ENCODE data around the gene F10.
"Not testable (repeated sequence)": the region's sequence is repeated elsewhere in the genome, so short reads cannot be mapped to it uniquely, and the experiment has no call there.

Gene F10

GRCh38 chr13:113102727-113103126, 19.9 kb upstream of the F10 start:
- no peak for DNase-seq

DNA sequence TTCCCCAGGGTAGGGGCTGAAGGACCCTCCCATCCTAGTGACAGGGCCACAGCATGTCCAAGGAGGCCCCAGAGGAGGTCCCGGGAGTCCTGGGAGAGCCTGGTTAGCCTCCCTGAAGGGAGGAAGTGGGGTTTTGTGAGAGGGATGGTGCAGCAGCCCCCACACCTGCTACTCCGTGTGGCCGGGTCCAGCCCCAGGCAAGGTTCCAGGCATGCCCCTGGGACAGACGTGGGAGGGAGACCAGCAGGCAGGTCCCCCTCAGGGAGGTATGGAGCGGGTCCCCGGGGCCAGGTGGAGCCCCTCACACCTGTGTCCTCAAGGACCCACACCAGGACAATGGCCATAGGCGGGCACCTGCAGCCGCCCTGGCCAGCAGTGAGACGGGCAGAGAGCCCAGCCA, 19.0 kb upstream of the F10 start:
- no peak for DNase-seq

- DNase-seq, result no peak
Measured at GRCh38 chr13:113105032-113105920, 17.3 kb upstream of the F10 start, which contains the start of gene F7. TSS of gene F7 (plus strand) at chr13:113105791. CDS start at chr13:113105842, 51 bp downstream.

DNA sequence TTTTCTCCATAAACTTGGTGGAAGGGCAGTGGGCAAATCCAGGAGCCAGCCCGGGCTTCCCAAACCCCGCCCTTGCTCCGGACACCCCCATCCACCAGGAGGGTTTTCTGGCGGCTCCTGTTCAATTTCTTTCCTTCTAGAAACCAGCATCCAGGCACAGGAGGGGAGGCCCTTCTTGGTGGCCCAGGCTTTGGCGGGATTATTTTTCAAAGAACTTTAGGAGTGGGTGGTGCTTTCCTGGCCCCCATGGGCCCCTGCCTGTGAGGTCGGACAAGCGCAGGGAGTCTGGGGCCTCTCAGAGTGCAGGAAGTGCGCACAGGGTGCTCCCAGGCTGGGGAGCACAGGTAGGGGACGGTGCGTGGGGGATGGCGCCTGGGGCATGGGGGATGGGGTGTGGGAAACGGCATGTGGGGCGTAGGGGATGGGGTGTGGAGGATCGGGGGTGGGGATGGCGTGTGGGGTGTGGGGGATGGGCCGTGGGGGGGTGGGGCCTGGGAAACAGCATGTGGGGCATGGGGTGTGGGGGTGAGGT, 16.6 kb upstream of the F10 start:
- DNase-seq, result no peak

GRCh38 chr13:113106711-113107351, 15.8 kb upstream of the F10 start:
- no peak for DNase-seq

- not testable (repeated sequence) for DNase-seq
Measured at GRCh38 chr13:113108521-113108920, 14.1 kb upstream of the F10 start.

GRCh38 chr13:113109151-113110047, 13.2 kb upstream of the F10 start:
- DNase-seq, result no peak

DNA sequence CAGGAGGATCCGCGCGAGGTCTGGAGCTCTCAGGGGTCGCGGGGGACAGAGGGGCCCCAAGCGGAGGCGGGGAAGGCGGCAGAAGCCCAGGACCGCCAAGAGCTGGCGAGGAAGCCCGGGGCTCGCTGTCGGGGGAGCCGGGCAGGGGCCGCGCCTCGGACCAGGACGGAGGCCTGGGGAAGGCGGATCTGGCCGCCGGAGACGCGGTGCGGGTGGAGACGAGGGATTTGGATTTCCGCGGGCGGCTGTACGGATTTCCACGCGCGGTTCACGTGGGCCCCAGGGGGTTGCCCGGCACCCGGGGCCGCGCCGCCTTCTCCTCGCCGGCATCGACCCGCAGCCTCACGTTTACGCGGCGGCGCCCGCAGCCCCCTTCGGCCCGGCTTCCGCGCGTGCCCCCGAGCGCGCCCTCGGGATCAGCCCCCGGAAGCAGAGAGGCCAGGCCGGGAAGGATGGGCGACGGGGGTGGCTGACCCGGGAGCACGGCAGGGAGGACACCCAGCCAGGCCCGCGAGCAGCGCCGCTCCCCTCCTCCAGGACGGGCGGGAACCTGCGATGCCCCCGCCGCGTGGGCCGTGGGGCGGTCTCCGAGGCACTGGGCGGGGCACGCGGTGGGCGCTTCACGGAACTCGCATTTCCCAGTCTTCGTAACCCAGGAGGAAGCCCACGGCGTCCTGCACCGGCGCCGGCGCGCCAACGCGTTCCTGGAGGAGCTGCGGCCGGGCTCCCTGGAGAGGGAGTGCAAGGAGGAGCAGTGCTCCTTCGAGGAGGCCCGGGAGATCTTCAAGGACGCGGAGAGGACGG, 12.3 kb upstream of the F10 start:
- DNase-seq, result peak; percentile 24

DNA sequence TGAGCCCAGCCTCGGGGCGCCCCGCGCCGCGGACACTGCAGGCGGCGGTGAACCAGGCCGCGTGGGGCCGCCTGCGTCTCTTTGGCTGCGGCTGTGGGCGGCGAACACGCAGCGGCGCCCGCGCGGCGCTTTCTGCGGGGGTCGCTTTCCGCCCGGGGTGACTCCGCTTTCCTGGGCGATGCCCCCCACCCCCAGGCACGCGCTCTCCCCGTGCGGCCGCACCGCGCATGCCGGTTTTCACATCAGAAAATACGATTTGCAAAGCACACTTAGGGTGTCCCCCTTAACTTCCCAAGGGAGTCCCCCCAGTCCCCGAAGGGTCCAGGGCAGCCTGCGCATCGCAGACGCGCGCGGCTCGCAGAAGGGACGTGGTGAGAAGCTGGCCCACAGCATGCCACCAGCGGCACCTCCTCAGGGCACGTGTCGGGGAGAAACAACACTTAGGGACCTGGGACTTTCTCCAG, 11.7 kb upstream of the F10 start:
- DNase-seq, result no peak

- not testable (repeated sequence) for DNase-seq
Measured at GRCh38 chr13:113111821-113112220, 10.8 kb upstream of the F10 start.

- not testable (repeated sequence) for DNase-seq
Measured at GRCh38 chr13:113112475-113112874, 10.1 kb upstream of the F10 start.

DNA sequence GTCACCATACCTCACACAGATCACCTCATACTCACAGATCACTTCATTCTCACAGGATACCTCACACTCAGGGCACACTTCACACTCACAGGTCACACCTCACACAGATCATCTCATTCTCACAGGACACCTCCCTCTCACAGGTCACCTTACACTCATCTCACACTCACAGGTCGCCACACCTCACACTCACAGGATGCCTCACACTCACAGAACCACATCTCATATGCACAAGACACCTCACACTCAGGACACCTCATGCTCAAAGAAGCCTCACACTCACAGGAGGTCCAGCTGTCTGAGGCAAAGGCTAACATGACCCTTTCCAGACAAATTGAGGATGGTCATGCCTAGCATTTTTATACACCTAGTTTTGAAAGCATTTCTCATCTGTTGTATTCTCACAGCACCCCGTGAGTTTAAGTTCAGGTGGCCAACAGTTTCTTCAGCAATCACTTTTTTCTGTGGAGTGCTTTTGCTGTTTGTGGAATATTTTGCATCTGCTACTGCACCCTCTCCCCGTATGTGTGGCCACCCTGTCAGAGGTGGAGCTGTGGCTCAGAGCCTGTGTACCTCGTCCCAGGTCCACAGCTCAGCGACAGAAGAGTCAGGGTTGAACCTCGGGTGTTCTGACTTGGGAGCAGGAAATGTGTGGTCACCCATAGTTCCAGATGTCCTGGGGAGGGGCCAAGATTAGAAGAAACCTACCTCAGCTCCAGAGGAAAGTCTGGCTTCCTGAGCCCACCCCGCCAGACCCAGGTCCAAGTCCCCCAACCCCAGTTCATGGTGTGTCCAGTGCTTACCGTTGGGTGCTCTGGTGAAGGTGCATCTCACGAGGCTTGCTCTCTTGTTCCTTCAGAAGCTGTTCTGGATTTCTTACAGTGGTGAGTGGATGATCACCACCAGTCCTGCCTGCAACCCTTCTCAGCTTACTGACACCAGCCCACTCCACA, 9.4 kb upstream of the F10 start:
- DNase-seq, result no peak

GRCh38 chr13:113113846-113114271, 8.7 kb upstream of the F10 start:
- no peak for DNase-seq

GRCh38 chr13:113114511-113115362, 7.9 kb upstream of the F10 start:
- DNase-seq, result no peak

- no peak for DNase-seq
Measured at GRCh38 chr13:113115363-113116205, 7.0 kb upstream of the F10 start.

- DNase-seq, result no peak
Measured at GRCh38 chr13:113116206-113116800, 6.3 kb upstream of the F10 start.

DNA sequence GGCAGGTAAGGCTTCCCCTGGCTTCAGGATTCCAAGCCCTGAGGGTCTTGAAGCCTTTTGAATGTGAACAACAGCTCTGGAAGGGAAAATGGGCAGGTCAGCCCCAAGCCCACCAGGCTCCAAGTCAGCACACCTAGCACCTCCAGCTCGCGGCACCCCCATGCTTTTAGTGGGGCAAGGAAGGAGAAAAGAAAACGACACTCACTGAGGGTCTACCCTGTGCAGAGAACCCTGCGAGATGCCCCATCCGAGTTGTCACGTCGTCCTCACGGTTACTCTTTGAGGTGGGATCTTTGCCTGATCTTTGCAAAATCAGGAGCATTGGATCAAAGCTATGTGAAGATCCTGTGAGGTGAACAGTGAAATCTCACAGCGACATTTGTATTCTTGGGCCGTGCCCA, 5.7 kb upstream of the F10 start:
- DNase-seq, result no peak

- no peak for DNase-seq
Measured at GRCh38 chr13:113117335-113117872, 5.2 kb upstream of the F10 start.

Data from CD4-positive, alpha-beta T cell treated with Interleukin-21 for 1 hour (primary cell).